ENCODE results near the gene EEIG2.

EEIG2 gene

GRCh38 chr1:108592030-108592759 is 32.3 kb downstream of the EEIG2 start:
- peak; percentile 5 for DNase-seq (ENCODE audit: low read depth)
- TF ChIP-seq, protein P1, sequence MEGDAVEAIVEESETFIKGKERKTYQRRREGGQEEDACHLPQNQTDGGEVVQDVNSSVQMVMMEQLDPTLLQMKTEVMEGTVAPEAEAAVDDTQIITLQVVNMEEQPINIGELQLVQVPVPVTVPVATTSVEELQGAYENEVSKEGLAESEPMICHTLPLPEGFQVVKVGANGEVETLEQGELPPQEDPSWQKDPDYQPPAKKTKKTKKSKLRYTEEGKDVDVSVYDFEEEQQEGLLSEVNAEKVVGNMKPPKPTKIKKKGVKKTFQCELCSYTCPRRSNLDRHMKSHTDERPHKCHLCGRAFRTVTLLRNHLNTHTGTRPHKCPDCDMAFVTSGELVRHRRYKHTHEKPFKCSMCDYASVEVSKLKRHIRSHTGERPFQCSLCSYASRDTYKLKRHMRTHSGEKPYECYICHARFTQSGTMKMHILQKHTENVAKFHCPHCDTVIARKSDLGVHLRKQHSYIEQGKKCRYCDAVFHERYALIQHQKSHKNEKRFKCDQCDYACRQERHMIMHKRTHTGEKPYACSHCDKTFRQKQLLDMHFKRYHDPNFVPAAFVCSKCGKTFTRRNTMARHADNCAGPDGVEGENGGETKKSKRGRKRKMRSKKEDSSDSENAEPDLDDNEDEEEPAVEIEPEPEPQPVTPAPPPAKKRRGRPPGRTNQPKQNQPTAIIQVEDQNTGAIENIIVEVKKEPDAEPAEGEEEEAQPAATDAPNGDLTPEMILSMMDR (IDR thresholded peaks at IDR 0.05; ENCODE audit: insufficient read depth, low read depth, low read length, missing control alignments): no peak
- H3K4me3 ChIP-seq (ENCODE audit: low read depth, low read length): no peak overlapping the region

- TF ChIP-seq, protein P1 (IDR thresholded peaks at IDR 0.05; ENCODE audit: insufficient read depth, low read depth, low read length, missing control alignments): no peak
- H3K4me3 ChIP-seq (ENCODE audit: low read depth, low read length): no peak overlapping the region
- DNase-seq (ENCODE audit: low read depth): no peak
Observed at GRCh38 chr1:108593448-108593847, 33.5 kb downstream of the EEIG2 start.

- TF ChIP-seq, protein P1 (IDR thresholded peaks at IDR 0.05; ENCODE audit: insufficient read depth, low read depth, low read length, missing control alignments): no peak
- no peak for DNase-seq (ENCODE audit: low read depth)
- no peak overlapping the region for H3K4me3 ChIP-seq (ENCODE audit: low read depth, low read length)
Observed at GRCh38 chr1:108595507-108595906, 35.6 kb downstream of the EEIG2 start.

DNA sequence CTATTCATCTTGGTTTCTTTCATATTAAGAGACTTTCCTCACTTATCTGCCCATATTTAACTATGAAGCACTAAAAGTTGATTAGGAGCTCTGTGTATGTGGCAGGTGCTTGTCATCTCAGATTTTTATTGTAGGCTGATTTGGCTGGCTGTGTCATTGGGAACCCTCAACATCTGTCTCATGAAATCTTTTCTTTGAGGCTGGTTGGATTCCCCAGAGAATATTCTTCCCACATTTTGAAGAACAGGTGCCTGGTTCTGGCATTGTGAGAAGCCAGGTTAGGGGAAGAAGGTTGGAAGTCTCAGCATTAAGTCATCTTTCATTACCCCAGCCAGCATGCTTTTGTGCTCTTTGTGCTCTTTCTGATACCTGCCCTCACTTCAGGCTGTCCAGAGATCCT is 37.1 kb downstream of the EEIG2 start:
- no peak overlapping the region for H3K4me3 ChIP-seq (ENCODE audit: low read depth, low read length)
- DNase-seq (ENCODE audit: low read depth): no peak
- TF ChIP-seq, protein P1 (IDR thresholded peaks at IDR 0.05; ENCODE audit: insufficient read depth, low read depth, low read length, missing control alignments): no peak

DNA sequence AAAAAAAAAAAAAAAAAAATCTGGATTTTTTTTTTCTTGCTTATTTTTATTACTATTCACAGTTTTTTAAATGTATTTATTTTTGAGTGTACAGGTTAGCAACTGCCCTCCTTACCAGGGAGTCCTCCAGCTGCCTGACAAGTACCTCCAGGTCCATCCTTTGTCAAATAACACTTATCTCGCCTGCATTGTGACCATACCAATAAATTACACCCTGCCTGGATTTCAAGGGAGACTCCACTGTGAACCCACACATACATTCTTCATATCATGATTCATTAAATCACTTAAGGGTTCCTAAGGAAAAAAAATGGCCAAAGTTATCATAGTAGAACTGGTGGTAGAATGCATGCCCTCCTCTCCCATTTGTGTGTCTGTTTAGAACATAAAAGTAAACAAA is 38.4 kb downstream of the EEIG2 start:
- TF ChIP-seq, protein P1 (IDR thresholded peaks at IDR 0.05; ENCODE audit: insufficient read depth, low read depth, low read length, missing control alignments): no peak
- DNase-seq (ENCODE audit: low read depth): no peak
- no peak overlapping the region for H3K4me3 ChIP-seq (ENCODE audit: low read depth, low read length)

- TF ChIP-seq, protein P1 (IDR thresholded peaks at IDR 0.05; ENCODE audit: insufficient read depth, low read depth, low read length, missing control alignments): no peak
- no peak for DNase-seq (ENCODE audit: low read depth)
- no peak overlapping the region for H3K4me3 ChIP-seq (ENCODE audit: low read depth, low read length)
Observed at GRCh38 chr1:108600504-108600903, 40.6 kb downstream of the EEIG2 start.

Data from GM12865 (cell line).